ENCODE results near the gene INTS6. TPM values are rescaled to one million over a fixed set of nuclear protein-coding genes. Genes with fewer than 3 reads are reported as not detected.

Gene INTS6
- total RNA-seq, 4 donors from 2014 or later = 25.1 to 42.2 (median 31.8) TPM

DNA sequence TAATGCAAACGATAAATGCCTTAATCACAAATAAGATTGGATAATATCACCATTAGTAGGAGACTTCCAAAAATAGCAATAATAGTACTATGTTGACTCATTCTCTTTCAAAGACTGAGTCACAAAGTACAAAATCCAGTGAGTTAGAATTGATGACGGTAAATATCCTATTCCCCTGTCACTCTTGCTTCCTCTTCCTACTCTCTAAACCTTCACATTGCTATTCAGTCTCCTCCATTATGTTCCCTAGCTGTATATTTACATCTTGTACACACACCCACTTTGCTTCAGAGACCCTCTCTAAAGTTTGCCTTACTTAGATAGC, 26.3 kb upstream of the INTS6 start:
- no peak for DNase-seq
- 13 to 21% methylated on average over 2 of the region's 2 CpGs for WGBS, 2 donors
- H3K27me3 ChIP-seq = no peaks in the 10 kb centered on the region
- H3K4me3 ChIP-seq = no peak overlapping the region
- H3K27ac ChIP-seq = no peak overlapping the region
- H3K4me1 ChIP-seq = peaks cover 0 to 8% (median 0%) of the 10 kb centered on the region in 3 donors
- intact Hi-C loops (cut with DNase I) = no loop called here
- H3K36me3 ChIP-seq = no peaks in the 10 kb centered on the region
- TF ChIP-seq POLR2A (IDR thresholded peaks at IDR 0.05) = no peak
- TF ChIP-seq, protein P1, sequence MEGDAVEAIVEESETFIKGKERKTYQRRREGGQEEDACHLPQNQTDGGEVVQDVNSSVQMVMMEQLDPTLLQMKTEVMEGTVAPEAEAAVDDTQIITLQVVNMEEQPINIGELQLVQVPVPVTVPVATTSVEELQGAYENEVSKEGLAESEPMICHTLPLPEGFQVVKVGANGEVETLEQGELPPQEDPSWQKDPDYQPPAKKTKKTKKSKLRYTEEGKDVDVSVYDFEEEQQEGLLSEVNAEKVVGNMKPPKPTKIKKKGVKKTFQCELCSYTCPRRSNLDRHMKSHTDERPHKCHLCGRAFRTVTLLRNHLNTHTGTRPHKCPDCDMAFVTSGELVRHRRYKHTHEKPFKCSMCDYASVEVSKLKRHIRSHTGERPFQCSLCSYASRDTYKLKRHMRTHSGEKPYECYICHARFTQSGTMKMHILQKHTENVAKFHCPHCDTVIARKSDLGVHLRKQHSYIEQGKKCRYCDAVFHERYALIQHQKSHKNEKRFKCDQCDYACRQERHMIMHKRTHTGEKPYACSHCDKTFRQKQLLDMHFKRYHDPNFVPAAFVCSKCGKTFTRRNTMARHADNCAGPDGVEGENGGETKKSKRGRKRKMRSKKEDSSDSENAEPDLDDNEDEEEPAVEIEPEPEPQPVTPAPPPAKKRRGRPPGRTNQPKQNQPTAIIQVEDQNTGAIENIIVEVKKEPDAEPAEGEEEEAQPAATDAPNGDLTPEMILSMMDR (IDR thresholded peaks at IDR 0.05) = no peak
- H3K9me3 ChIP-seq = no peaks in the 10 kb centered on the region

DNA sequence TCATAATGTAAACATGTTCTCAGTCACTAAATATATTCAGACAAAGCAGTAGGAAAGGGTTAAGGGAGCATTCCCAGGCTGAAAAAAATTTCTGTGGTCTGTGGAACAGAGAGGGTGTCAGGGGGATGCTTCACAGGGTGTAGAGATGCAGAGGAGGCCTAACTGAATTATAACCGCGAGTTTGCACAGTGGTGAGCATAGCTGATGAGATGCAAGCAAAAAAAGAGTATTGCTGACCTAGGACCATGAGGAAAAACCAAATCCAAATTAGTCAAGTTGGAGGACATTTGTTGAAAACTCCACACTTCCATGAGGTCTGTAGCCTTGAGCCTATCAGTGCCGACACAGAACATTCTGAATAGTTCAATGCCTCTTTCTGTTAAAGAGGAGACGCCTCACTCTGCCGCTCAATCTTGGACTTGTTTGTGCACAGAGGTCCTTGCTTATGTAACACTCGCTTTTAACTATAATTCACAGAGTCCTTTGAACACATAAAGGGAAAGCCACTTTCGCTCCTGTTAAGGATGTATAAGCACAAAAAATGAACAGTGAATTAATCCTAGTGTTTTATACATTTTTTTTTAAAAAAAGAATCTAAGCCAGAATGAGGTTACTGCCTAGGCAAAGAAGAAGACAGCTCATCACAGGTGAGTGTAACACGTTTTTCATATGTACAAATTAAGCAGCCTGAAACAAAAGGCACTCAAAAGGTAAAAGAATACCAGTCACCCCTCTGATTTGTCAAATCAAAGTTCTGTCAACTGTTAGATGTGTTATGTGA, 25.8 kb upstream of the INTS6 start:
- H3K36me3 ChIP-seq = no peaks in the 10 kb centered on the region
- no peak for TF ChIP-seq POLR2A (IDR thresholded peaks at IDR 0.05)
- TF ChIP-seq, protein P1 (IDR thresholded peaks at IDR 0.05) = no peak
- DNase-seq = no peak
- no peaks in the 10 kb centered on the region for H3K9me3 ChIP-seq
- H3K4me3 ChIP-seq = no peak overlapping the region
- WGBS, 2 donors = 66% methylated on average over 8 of the region's 8 CpGs
- H3K27ac ChIP-seq = no peak overlapping the region
- intact Hi-C loops (cut with DNase I) = no loop called here
- no peaks in the 10 kb centered on the region for H3K27me3 ChIP-seq
- H3K4me1 ChIP-seq = peaks cover 0 to 8% (median 0%) of the 10 kb centered on the region in 3 donors

DNA sequence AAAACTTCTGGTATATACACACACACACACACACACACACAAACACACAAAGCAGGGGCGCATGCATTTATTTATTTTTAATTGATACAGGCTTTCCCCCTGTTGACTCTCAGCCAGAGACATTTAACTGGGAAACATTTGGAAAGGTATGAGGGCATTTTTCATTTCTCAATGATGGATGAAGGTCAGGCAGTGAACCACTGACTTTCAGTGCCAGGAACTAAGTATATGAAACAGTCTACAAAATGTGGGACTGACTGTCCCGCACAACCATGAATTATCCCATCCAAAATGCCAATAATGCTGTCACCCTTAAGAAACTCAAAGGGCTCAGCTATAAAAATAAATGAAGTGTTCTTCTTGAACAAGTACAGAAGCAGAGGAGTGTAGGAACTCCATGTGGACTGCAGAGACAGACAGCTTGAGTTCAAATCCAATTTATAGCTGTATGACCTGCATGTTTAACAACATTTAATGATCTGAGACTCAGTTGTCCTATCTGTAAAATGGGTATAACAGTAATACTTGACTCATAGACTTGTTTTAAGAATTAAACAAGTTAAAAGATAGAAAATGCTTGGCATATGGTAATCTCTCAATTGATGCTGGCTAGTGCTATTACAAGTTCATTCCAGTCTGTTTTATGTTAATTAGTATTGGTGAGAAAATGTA, 25.0 kb upstream of the INTS6 start:
- peaks cover 0 to 8% (median 0%) of the 10 kb centered on the region in 3 donors for H3K4me1 ChIP-seq
- H3K27ac ChIP-seq = no peak overlapping the region
- DNase-seq = no peak
- H3K27me3 ChIP-seq = no peaks in the 10 kb centered on the region
- no peaks in the 10 kb centered on the region for H3K9me3 ChIP-seq
- TF ChIP-seq, protein P1 (IDR thresholded peaks at IDR 0.05) = no peak
- no peak for TF ChIP-seq POLR2A (IDR thresholded peaks at IDR 0.05)
- no peaks in the 10 kb centered on the region for H3K36me3 ChIP-seq
- no peak overlapping the region for H3K4me3 ChIP-seq
- 83 to 92% methylated on average over 2 of the region's 2 CpGs for WGBS, 2 donors
- intact Hi-C loops (cut with DNase I) = no loop called here

DNA sequence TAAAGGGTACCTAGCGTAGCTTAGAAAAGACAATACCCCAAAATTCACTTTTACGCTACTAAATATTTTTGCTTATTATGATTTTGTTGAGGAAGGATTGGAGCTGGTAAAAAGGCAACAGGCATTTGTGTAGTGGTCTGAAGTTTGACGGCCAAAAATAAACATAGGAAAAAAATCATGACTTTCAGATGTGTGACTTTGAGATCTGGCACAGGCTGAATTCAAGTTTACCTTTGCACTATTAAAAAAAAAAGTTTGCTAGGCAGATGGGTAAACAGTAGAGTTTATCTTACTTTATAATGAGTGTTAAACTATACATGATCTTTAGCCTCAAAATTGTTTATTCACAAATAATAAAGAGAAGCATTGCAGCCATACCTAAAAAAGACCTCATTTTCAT, 24.3 kb upstream of the INTS6 start:
- H3K27ac ChIP-seq = no peak overlapping the region
- WGBS, 2 donors = 83 to 85% methylated on average over 3 of the region's 3 CpGs
- no peaks in the 10 kb centered on the region for H3K9me3 ChIP-seq
- H3K27me3 ChIP-seq = no peaks in the 10 kb centered on the region
- no peaks in the 10 kb centered on the region for H3K36me3 ChIP-seq
- no peak for DNase-seq
- intact Hi-C loops (cut with DNase I) = no loop called here
- H3K4me3 ChIP-seq = no peak overlapping the region
- TF ChIP-seq, protein P1 (IDR thresholded peaks at IDR 0.05) = no peak
- no peak for TF ChIP-seq POLR2A (IDR thresholded peaks at IDR 0.05)
- peaks cover 0 to 8% (median 0%) of the 10 kb centered on the region in 3 donors for H3K4me1 ChIP-seq

DNA sequence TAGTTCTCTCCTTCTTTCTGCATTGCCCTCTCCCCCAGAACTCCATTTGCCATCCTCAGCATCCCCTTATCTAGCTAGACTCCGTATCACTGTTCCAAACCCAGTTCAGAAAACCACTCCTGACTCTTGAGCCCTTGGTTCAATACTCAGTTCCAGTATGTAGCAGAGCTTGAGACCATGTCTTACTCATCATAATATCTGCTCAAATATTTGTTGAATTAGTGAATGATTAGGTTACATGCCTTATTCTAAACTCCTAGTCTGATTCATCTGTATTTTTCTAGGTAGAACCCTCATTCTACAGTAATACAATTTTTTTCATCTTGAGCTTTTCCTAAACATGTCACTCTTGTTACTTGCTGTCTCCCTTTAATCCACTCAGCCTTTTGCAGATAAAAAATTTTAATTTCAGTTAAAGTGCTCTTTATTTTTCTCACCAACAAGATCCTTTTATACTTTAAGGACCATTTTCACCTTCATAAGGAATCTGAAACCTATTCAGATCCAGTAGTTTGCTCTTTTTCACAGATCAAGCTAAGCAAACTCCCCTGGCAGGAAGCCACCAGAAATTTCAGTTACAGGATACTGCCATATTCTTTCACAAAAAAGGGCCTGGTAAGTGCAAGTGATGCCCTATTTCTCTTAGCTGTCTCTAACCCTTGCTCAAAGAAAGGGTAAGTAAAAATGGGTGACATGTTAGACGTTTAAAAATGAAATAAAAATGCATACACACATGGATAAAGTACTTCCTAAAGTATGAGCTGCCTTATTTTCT, 23.1 kb upstream of the INTS6 start:
- WGBS, 2 donors = 73 to 77% methylated on average over 2 of the region's 2 CpGs

More for the DNA sequence above, 23.1 kb upstream of the INTS6 start:
- no peak for TF ChIP-seq POLR2A (IDR thresholded peaks at IDR 0.05)
- TF ChIP-seq, protein P1 (IDR thresholded peaks at IDR 0.05) = no peak
- H3K4me1 ChIP-seq = peaks cover 0 to 8% (median 0%) of the 10 kb centered on the region in 3 donors
- no peak for DNase-seq
- intact Hi-C loops (cut with DNase I) = no loop called here
- no peaks in the 10 kb centered on the region for H3K9me3 ChIP-seq
- no peaks in the 10 kb centered on the region for H3K36me3 ChIP-seq
- H3K4me3 ChIP-seq = no peak overlapping the region
- no peak overlapping the region for H3K27ac ChIP-seq
- H3K27me3 ChIP-seq = no peaks in the 10 kb centered on the region
